AG04449 (cell line): ENCODE results near the gene CORO2B.

Experiments
- CTCF ChIA-PET: fragments of 350-600 bp; formaldehyde crosslinking; extraction: SDS; loops from one replicate; lab custom pipeline; 2021; ENCODE audit warnings: antibody characterized with exemption; lab: Yijun Ruan, JAX
- POLR2A ChIA-PET: fragments of 400-600, 350-600 bp; formaldehyde crosslinking; extraction: SDS; loops from one replicate; lab custom pipeline; 2020; ENCODE audit warnings: antibody characterized with exemption, inconsistent platforms; lab: Yijun Ruan, JAX
- DNase-seq: peaks from one replicate; pipeline ENCODE4 v3.0.0-alpha.2; 2010; ENCODE audit warnings: low read depth, low spot score
- H3K4me3 ChIP-seq: 2 replicates; pipeline ENCODE4 v1.5.1; 2011; ENCODE audit warnings: low read depth, mild to moderate bottlenecking, control low read depth, low read length
- TF ChIP-seq, protein P1 (sequence below): IDR thresholded peaks from one replicate; pipeline ENCODE4 v1.5.1; 2011; ENCODE audit warnings: mild to moderate bottlenecking, moderate library complexity, low read length, control low read depth, inconsistent platforms; ENCODE audit not compliant: insufficient read depth; ENCODE audit errors: missing control alignments

The CORO2B gene

DNA sequence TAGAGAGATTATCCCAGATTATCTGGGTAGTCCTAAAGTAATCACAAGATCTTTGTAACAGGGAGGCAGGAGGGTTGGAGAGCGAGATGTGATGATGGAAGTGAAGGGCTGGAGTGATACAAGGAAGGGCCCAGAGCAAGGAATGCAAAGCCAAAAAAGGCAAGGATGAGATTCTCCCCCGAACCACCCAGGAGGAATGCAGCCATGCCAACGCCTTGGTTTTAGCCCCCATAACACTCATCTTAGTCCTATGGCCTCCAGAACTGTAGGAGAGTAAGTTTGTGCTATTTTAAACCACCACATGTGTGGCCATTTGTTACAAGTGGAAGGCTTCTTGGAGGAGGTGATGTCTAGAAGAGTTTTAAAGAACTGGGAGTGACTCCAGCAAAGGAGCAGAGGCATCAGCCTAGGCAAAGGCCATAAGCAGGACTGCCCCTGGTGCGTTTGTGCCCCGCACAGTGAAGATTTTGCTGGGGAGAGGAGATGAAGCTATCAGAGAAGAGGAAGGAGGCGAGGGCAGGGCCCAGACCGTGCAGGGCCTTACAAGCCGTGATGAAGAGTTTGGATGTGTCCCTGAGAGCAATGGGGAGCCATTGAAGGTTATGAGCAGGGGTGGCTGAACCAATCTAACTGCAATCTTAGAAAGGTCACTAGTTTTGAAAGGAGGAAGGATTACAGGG, 25.3 kb upstream of the CORO2B start:
- H3K4me3 ChIP-seq, result no peak overlapping the region
- ChIA-PET CTCF (interaction anchor here (0.7 to 14.1 kb wide), 39 partner anchors 8 to 371 kb away, joined by 3 to 388 read pairs (median 4); partner anchors contain the start of gene ITGA11), POLR2A (no interaction called here)
- DNase-seq, result no peak
- TF ChIP-seq, protein P1, sequence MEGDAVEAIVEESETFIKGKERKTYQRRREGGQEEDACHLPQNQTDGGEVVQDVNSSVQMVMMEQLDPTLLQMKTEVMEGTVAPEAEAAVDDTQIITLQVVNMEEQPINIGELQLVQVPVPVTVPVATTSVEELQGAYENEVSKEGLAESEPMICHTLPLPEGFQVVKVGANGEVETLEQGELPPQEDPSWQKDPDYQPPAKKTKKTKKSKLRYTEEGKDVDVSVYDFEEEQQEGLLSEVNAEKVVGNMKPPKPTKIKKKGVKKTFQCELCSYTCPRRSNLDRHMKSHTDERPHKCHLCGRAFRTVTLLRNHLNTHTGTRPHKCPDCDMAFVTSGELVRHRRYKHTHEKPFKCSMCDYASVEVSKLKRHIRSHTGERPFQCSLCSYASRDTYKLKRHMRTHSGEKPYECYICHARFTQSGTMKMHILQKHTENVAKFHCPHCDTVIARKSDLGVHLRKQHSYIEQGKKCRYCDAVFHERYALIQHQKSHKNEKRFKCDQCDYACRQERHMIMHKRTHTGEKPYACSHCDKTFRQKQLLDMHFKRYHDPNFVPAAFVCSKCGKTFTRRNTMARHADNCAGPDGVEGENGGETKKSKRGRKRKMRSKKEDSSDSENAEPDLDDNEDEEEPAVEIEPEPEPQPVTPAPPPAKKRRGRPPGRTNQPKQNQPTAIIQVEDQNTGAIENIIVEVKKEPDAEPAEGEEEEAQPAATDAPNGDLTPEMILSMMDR, result no peak

DNA sequence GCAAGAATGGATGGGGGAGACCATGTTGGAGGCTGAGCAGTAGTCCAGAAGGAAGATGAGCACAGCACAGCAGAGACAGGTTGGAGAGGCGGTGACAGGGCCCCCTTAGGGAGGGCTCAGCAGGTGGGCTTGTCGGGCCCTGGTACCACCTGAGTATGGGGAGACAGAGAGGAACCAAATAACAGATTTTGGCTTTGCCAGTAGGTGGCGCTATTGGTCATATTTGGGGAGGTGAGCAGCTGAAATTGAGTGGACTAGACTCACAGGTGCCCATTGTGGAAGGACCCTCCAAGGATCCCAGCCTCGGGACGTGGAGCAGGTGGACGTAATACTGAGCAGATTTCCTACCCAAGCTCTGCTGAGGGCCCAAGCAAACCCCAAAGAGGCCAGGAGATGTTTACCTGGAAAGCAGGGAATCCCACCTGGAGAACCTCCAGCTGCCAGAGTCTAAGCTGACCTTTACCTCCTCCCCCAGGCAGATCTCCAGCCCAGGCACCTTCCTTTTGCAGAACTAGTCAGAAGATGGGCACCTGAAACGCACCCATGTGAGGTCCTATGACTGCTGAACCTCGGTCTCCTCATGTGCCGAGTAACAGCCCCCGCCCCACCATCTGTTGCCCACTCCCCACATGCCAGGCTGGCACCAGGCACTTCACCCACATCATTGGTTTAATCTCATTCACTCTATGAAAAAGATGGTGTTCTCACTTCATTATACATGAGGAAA, 24.6 kb upstream of the CORO2B start:
- ChIA-PET CTCF (interaction anchor here (0.6 to 14.1 kb wide), 50 partner anchors 8 to 373 kb away, joined by 3 to 388 read pairs (median 4); partner anchors contain the start of gene ITGA11), POLR2A (no interaction called here)
- TF ChIP-seq, protein P1, result peak; percentile 63
- no peak overlapping the region for H3K4me3 ChIP-seq
- DNase-seq, result no peak

DNA sequence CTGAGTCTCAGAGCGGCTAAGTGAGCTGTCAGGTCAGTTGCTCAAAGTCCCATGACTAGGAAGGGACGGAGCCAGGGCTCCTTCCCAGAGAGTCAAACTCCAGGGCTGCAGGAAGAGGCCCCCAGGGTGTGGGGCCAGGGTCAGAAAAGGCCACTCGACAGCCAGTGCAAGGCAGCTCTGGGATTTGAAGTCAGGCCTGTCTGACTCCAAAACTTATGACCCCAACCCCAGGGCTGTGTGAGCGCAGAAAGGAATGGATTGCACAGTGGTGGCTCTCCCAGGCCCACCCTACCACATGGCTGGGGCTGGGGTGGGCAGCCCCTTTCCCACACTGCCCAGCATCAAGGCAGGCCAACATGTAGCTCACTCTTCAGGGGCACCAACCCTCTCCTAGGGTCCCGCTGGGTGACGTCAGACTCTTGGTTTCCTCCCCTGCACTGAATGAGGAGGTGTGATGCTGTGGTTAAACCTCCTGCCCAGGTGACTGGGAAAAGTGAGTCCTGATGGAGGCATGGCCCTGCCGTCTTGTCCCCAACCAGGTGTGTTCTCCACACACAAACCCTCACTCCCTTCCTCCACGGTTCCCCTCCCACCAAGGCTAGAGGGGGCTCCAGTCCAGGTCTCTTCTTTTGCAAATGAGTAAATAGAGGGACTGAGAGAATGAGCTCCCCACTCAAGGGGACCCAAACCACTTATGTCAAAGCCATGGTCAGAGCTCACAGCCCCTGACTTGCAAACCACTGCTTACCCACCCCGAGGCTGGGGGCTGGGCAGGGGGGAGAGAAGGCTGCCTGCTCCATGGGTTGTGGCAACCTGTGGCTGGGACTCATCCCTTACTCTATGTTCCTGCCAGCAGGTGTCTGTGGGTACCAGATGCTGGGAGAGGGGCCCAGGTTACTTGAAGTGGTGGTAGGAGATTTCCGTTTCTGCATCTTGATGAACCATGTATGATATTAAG, 23.8 kb upstream of the CORO2B start:
- ChIA-PET CTCF (interaction anchor here (0.6 to 14.1 kb wide), 47 partner anchors 9 to 372 kb away, joined by 3 to 388 read pairs (median 4); partner anchors contain the start of gene ITGA11), POLR2A (no interaction called here)

DNA sequence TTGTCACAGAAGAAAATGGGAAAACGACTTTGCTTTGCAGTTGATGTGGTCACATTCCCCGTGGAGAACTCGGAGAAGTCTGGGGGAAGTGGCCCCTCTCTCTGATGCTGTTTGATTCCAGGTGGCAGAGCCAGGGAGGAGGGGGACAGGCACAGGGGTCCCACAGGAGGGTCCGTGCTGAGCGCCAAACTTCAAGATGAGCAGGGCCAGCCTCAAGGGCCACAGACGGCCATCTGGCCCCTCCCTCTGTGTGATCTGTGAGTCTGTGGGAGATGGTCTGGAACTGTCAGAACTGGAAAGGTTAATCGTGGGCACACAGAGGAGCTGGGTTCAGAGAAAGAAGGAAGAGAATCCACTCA, 23.1 kb upstream of the CORO2B start:
- ChIA-PET POLR2A (no interaction called here), CTCF (interaction anchor here (0.9 to 14.1 kb wide), 17 partner anchors 7 to 369 kb away, joined by 3 to 388 read pairs (median 12); no protein-coding TSS in a partner anchor)
- TF ChIP-seq, protein P1, result no peak
- no peak for DNase-seq
- H3K4me3 ChIP-seq, result no peak overlapping the region

More for the DNA sequence above, 23.8 kb upstream of the CORO2B start:
- TF ChIP-seq, protein P1, result no peak
- H3K4me3 ChIP-seq, result no peak overlapping the region
- no peak for DNase-seq

DNA sequence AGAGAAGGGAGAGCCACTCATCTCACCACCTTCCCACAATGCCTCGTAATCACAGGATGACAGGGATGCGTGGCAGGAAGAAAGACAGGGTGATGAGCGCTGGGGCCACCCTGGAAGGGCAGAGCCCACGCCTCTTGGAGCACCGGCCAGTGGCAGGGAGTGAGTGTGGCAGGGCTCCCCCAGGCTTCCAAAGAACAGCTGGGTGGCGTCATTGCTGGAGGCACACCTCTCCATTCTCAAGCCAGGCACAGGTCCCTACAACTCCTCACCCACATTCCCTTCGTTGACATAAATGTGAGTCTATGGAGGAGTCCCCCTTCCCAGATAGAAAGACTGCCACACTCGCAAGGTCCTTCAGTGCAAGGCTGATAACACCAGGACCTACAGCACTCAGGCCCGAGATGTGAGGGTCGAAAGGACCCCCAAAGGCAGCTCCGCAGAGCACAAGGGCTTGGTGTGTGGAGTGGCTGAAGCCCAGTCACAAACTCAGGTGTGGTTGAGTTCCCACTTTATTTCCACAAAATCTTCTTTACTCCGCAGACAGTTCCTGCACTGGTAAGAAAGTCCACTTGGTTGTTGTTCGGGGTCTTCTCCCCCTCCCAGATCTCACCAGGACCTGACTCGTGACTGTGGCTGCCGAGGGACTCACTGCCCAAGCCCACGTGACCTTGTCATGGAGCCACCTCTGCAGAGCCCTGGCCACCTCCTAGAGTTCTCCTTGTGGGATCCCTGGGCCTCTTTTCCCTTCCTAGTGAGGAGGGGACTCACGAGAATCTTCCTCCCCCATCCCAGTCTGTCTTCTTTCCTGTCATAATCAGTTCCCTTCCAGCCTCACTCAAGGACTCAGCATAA, 22.4 kb upstream of the CORO2B start:
- DNase-seq, result no peak
- H3K4me3 ChIP-seq, result no peak overlapping the region
- CTCF ChIA-PET, result interaction anchor here (1.0 to 14.1 kb wide), 17 partner anchors 8 to 368 kb away, joined by 3 to 388 read pairs (median 4); no protein-coding TSS in a partner anchor
- POLR2A ChIA-PET, result no interaction called here
- TF ChIP-seq, protein P1, result no peak
